Panc1 (cell line): ENCODE measurements around the gene DCBLD1.

Experiments
- POLR2AphosphoS5 ChIP-seq: IDR thresholded peaks from 2 replicates; pipeline ENCODE4 v1.6.1; 2012; ENCODE audit warnings: mild to moderate bottlenecking, low read depth, low read length, moderate library complexity
- REST ChIP-seq, 2 experiments: IDR thresholded peaks; 2 replicates each; pipeline ENCODE4 v1.6.1; 2011 to 2012; ENCODE audit warnings: low read depth in 2 of 2, control low read depth in 1 of 2, low read length in 1 of 2, mild to moderate bottlenecking in 1 of 2, moderate library complexity in 1 of 2; ENCODE audit not compliant: insufficient read depth in 1 of 2
- TF ChIP-seq, protein P1 (sequence below): fragments of 450-650 bp; IDR thresholded peaks from 2 replicates; pipeline ENCODE4 v1.5.1; 2017; ENCODE audit warnings: mild to moderate bottlenecking

DNA sequence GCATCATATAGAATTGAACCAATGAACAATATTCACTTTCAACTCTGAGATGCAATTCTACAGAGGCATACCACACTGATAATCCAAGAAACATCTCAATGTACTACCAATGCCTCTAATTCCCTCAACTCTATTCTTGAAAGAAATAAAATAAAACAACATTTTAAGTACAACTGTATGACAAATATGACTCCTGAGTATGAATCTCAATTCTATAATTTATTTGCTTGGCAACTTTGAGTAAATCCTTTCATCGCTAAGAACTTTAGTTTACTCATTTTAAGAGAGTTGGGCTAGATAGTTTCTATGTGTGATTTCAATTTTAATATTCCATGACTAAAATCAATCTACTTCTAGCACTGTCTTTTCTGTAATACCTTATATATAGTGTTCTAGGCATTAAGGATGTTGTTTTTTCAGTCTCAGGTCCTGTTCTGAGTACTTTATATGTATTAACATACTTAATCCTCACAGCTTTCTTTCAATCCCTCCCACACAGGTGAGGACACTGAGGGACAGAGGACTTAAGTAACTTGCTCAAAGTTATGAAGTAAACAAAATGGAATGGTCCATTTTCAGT, 86.4 kb downstream of the DCBLD1 start:
- TF ChIP-seq, protein P1, sequence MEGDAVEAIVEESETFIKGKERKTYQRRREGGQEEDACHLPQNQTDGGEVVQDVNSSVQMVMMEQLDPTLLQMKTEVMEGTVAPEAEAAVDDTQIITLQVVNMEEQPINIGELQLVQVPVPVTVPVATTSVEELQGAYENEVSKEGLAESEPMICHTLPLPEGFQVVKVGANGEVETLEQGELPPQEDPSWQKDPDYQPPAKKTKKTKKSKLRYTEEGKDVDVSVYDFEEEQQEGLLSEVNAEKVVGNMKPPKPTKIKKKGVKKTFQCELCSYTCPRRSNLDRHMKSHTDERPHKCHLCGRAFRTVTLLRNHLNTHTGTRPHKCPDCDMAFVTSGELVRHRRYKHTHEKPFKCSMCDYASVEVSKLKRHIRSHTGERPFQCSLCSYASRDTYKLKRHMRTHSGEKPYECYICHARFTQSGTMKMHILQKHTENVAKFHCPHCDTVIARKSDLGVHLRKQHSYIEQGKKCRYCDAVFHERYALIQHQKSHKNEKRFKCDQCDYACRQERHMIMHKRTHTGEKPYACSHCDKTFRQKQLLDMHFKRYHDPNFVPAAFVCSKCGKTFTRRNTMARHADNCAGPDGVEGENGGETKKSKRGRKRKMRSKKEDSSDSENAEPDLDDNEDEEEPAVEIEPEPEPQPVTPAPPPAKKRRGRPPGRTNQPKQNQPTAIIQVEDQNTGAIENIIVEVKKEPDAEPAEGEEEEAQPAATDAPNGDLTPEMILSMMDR = no peak
- TF ChIP-seq REST (IDR thresholded peaks at IDR 0.05; ENCODE audit: insufficient read depth in 1 of 2, low read depth in 2 of 2, low read length in 1 of 2) = no peak
- TF ChIP-seq POLR2AphosphoS5 = no peak
